Measurements from ENCODE around the gene SOX1. TPM values are rescaled to one million over a fixed set of nuclear protein-coding genes. Genes with fewer than 3 reads are reported as not detected.

Gene SOX1
- polyA plus RNA-seq, 1 of the 3 experiments (the other 2 are of a cell fraction): not detected

DNA sequence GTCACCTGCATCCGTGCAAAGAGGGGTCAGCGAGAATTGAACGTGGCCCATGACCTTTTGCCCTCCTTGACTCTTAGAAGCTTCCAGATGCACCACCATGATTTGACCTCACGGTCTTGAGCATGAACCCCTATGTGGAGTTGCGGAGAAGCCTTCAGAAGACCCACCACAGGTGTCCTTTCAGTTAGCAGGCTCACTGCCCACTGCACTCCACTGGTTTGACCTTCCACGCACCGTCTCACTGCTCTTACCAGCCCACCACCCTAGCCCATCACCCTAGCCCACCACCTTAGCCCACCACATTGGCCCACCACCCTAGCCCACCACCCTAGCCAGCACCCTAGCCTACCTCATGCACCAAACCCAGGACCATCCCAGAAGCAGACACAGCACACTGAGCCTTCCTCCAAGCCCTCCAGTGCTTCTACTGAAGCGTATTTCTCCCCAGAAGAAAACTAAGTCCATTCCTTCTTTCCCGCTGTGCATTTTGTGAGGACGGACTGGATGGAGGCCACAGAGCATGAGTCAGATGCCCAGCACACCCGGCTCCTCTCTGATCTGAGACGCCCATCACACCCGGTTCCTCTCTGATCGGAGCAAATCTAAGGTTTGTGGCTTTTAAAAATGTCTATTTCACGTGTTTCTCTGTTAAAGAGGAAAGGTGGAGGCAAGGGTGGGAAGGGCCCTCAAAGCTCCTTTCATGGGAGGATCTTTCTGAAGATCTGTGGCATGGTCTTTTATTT lies 45.8 kb downstream of the SOX1 start:
- H4K20me1 ChIP-seq (ENCODE audit: insufficient read depth): no peaks in the 10 kb centered on the region
- no peak for DNase-seq

DNA sequence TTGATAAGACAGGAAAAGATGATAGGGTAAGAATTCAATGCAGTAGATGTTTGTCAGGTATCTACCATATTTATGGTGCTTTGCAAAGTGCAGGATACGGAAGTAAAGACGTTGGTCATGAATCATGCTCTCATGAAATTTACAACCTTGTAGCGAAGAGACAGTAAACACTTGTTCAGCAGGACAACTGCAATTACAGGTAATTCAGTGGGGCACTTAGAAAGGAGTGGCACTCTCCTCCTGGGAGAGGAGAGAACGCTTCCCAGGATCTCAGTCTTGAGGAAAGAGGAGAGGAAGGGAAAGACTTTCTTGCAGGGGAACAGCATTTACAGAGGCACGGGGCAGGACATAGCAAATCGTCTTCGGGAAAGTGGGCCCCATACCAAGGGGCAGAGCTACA lies 46.4 kb downstream of the SOX1 start:
- H3K36me3 ChIP-seq (replicated peaks in 1 of 2; ENCODE audit: control insufficient read depth in 1 of 2, insufficient read depth in 2 of 2, low read length in 1 of 2): no peaks in the 10 kb centered on the region
- H3K27me3 ChIP-seq (ENCODE audit: insufficient read depth): peaks cover 63% of the 10 kb centered on the region
- POLR2A ChIA-PET: no interaction called here
- H3K4me1 ChIP-seq (ENCODE audit: control insufficient read depth in 1 of 2, insufficient read depth in 2 of 2, low read depth in 1 of 2, low read length in 1 of 2): no peaks in the 10 kb centered on the region
- CTCF ChIA-PET: no interaction called here
- H3K9me2 ChIP-seq: no peaks in the 10 kb centered on the region
- no peaks in the 10 kb centered on the region for H3F3A ChIP-seq (replicated peaks; ENCODE audit: insufficient read depth)
- no peak overlapping the region for H3K9ac ChIP-seq
- DNase-seq: no peak
- H3K9me3 ChIP-seq: no peaks in the 10 kb centered on the region
- H2AFZ ChIP-seq (ENCODE audit: low read depth): no peak overlapping the region
- no peak overlapping the region for H3K4me2 ChIP-seq
- H3K4me3 ChIP-seq (ENCODE audit: low read depth in 2 of 2, low read length in 1 of 2): no peak overlapping the region
- TF ChIP-seq TEAD4 (IDR thresholded peaks at IDR 0.05; ENCODE audit: borderline replicate concordance, insufficient read depth): no peak
- TF ChIP-seq JUND (IDR thresholded peaks at IDR 0.05): no peak
- H3K79me2 ChIP-seq (ENCODE audit: insufficient read depth): no peaks in the 10 kb centered on the region
- 2% methylated on average over 7 of the region's 7 CpGs for WGBS (ENCODE audit: low lambda C conversion rate)
- no peak overlapping the region for H3K27ac ChIP-seq (ENCODE audit: low read depth in 2 of 2, low read length in 1 of 2)
- H4K20me1 ChIP-seq (ENCODE audit: insufficient read depth): no peaks in the 10 kb centered on the region

More for the DNA sequence above, 45.8 kb downstream of the SOX1 start:
- no peaks in the 10 kb centered on the region for H3K79me2 ChIP-seq (ENCODE audit: insufficient read depth)
- H3K4me2 ChIP-seq: no peak overlapping the region
- H3K36me3 ChIP-seq (replicated peaks in 1 of 2; ENCODE audit: control insufficient read depth in 1 of 2, insufficient read depth in 2 of 2, low read length in 1 of 2): no peaks in the 10 kb centered on the region
- H3K9ac ChIP-seq: no peak overlapping the region
- CTCF ChIA-PET: no interaction called here
- WGBS (ENCODE audit: low lambda C conversion rate): 22% methylated on average over 15 of the region's 15 CpGs
- no peak overlapping the region for H3K4me3 ChIP-seq (ENCODE audit: low read depth in 2 of 2, low read length in 1 of 2)
- H3K9me2 ChIP-seq: no peaks in the 10 kb centered on the region
- TF ChIP-seq MEF2A (IDR thresholded peaks at IDR 0.05; ENCODE audit: borderline replicate concordance, low read depth): no peak
- no peak for TF ChIP-seq POLR2AphosphoS5 (IDR thresholded peaks at IDR 0.05; ENCODE audit: low read depth, low read length)
- TF ChIP-seq FOSL2 (IDR thresholded peaks at IDR 0.05; ENCODE audit: borderline replicate concordance, low read depth): no peak
- no peak for TF ChIP-seq RXRA (IDR thresholded peaks at IDR 0.05; ENCODE audit: borderline replicate concordance, low read depth)
- TF ChIP-seq, protein P1, sequence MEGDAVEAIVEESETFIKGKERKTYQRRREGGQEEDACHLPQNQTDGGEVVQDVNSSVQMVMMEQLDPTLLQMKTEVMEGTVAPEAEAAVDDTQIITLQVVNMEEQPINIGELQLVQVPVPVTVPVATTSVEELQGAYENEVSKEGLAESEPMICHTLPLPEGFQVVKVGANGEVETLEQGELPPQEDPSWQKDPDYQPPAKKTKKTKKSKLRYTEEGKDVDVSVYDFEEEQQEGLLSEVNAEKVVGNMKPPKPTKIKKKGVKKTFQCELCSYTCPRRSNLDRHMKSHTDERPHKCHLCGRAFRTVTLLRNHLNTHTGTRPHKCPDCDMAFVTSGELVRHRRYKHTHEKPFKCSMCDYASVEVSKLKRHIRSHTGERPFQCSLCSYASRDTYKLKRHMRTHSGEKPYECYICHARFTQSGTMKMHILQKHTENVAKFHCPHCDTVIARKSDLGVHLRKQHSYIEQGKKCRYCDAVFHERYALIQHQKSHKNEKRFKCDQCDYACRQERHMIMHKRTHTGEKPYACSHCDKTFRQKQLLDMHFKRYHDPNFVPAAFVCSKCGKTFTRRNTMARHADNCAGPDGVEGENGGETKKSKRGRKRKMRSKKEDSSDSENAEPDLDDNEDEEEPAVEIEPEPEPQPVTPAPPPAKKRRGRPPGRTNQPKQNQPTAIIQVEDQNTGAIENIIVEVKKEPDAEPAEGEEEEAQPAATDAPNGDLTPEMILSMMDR (IDR thresholded peaks at IDR 0.05): no peak
- TF ChIP-seq FOXJ3 (CRISPR knock-in tag; IDR thresholded peaks at IDR 0.05): no peak
- no peak for TF ChIP-seq RAD21 (IDR thresholded peaks at IDR 0.05; ENCODE audit: low read length)
- H3K9me3 ChIP-seq: no peaks in the 10 kb centered on the region
- H3K27ac ChIP-seq (ENCODE audit: low read depth in 2 of 2, low read length in 1 of 2): no peak overlapping the region
- H3F3A ChIP-seq (replicated peaks; ENCODE audit: insufficient read depth): no peaks in the 10 kb centered on the region
- H2AFZ ChIP-seq (ENCODE audit: low read depth): no peak overlapping the region
- POLR2A ChIA-PET: no interaction called here
- H3K4me1 ChIP-seq (ENCODE audit: control insufficient read depth in 1 of 2, insufficient read depth in 2 of 2, low read depth in 1 of 2, low read length in 1 of 2): no peaks in the 10 kb centered on the region
- H3K27me3 ChIP-seq (ENCODE audit: insufficient read depth): peaks cover 58% of the 10 kb centered on the region

DNA sequence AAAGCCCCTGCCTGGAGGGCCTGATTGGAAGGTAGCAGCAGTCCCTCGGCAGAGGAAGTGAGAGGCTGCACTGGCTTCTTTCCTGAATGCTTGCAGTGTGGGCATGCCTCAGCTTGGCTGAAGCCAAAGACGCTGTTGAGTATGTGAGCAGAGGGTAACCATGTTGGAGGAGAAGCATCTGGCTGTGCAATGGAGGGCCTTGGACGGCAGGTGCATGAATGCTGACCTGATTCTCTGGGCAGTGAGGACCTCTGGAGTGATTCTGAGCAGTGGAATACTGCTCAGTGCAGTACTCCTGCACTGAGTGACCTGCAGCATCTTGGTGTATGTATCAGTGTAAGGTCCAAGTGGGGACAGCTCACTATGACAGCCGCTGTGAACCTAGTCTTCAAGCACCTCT lies 46.9 kb downstream of the SOX1 start:
- Histone ChIP-seq H3K4me1 (ENCODE audit: control insufficient read depth in 1 of 2, insufficient read depth in 2 of 2, low read depth in 1 of 2, low read length in 1 of 2) (no peaks in the 10 kb centered on the region), H3K4me2 (no peak overlapping the region), H3K9me2 (no peaks in the 10 kb centered on the region), H3K27me3 (ENCODE audit: insufficient read depth) (peaks cover 67% of the 10 kb centered on the region), H3F3A (replicated peaks; ENCODE audit: insufficient read depth) (no peaks in the 10 kb centered on the region), H3K9me3 (no peaks in the 10 kb centered on the region), H2AFZ (ENCODE audit: low read depth) (no peak overlapping the region), H3K79me2 (ENCODE audit: insufficient read depth) (no peaks in the 10 kb centered on the region), H3K4me3 (ENCODE audit: low read depth in 2 of 2, low read length in 1 of 2) (no peak overlapping the region), H3K27ac (ENCODE audit: low read depth in 2 of 2, low read length in 1 of 2) (no peak overlapping the region), H3K36me3 (replicated peaks in 1 of 2; ENCODE audit: control insufficient read depth in 1 of 2, insufficient read depth in 2 of 2, low read length in 1 of 2) (no peaks in the 10 kb centered on the region), H4K20me1 (ENCODE audit: insufficient read depth) (no peaks in the 10 kb centered on the region), H3K9ac (no peak overlapping the region)
- CTCF ChIA-PET: no interaction called here
- POLR2A ChIA-PET: no interaction called here
- 0% methylated on average over 3 of the region's 4 CpGs for WGBS (ENCODE audit: low lambda C conversion rate)
- DNase-seq: no peak
- TF ChIP-seq NRF1 (IDR thresholded peaks at IDR 0.05; ENCODE audit: low read depth, low read length): no peak
- TF ChIP-seq, protein P2, sequence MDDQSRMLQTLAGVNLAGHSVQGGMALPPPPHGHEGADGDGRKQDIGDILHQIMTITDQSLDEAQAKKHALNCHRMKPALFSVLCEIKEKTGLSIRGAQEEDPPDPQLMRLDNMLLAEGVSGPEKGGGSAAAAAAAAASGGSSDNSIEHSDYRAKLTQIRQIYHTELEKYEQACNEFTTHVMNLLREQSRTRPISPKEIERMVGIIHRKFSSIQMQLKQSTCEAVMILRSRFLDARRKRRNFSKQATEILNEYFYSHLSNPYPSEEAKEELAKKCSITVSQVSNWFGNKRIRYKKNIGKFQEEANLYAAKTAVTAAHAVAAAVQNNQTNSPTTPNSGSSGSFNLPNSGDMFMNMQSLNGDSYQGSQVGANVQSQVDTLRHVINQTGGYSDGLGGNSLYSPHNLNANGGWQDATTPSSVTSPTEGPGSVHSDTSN (IDR thresholded peaks at IDR 0.05): no peak
- TF ChIP-seq, protein P3, sequence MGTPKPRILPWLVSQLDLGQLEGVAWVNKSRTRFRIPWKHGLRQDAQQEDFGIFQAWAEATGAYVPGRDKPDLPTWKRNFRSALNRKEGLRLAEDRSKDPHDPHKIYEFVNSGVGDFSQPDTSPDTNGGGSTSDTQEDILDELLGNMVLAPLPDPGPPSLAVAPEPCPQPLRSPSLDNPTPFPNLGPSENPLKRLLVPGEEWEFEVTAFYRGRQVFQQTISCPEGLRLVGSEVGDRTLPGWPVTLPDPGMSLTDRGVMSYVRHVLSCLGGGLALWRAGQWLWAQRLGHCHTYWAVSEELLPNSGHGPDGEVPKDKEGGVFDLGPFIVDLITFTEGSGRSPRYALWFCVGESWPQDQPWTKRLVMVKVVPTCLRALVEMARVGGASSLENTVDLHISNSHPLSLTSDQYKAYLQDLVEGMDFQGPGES (IDR thresholded peaks at IDR 0.05; ENCODE audit: low read depth, low read length): no peak
- TF ChIP-seq RXRA (IDR thresholded peaks at IDR 0.05; ENCODE audit: borderline replicate concordance, low read depth): no peak
- TF ChIP-seq SIN3A (IDR thresholded peaks at IDR 0.05; ENCODE audit: borderline replicate concordance, low read depth, low read length): no peak
- TF ChIP-seq FOXM1 (IDR thresholded peaks at IDR 0.05; ENCODE audit: low read depth): no peak
- TF ChIP-seq RAD21 (IDR thresholded peaks at IDR 0.05; ENCODE audit: low read length): no peak
- no peak for TF ChIP-seq FOSL2 (IDR thresholded peaks at IDR 0.05; ENCODE audit: borderline replicate concordance, low read depth)
